NCI-H345 treated with DMSO at 0.1 percent for 48 hours (cell line): ENCODE results near the gene PPCDC.

Experiments used
- DNase-seq: peaks from one replicate; lab custom pipeline; 2025; ENCODE audit not compliant: unreplicated experiment; lab: John Stamatoyannopoulos, UW

Gene PPCDC

GRCh38 chr15:75008629-75009326 is 14.6 kb upstream of the PPCDC start:
- no peak for DNase-seq

- no peak for DNase-seq
These were observed 7.0 kb upstream of the PPCDC start for GRCh38 chr15:75016431-75016830.

GRCh38 chr15:75019916-75020315 is 3.5 kb upstream of the PPCDC start:
- DNase-seq, result no peak

GRCh38 chr15:75021341-75021740 is 2.0 kb upstream of the PPCDC start:
- DNase-seq, result no peak

- DNase-seq, result no peak
These were observed 608 bp upstream of the PPCDC start for GRCh38 chr15:75022783-75023180.

GRCh38 chr15:75023872-75024636 is 664 bp downstream of the PPCDC start:
- peak; percentile 5 for DNase-seq

GRCh38 chr15:75025107-75025506 is 1.7 kb downstream of the PPCDC start:
- DNase-seq, result no peak

GRCh38 chr15:75025548-75026260 is 2.3 kb downstream of the PPCDC start:
- no peak for DNase-seq

- DNase-seq, result no peak
These were observed 4.2 kb downstream of the PPCDC start for GRCh38 chr15:75027551-75027950.

GRCh38 chr15:75028991-75029377 is 5.6 kb downstream of the PPCDC start:
- DNase-seq, result no peak

GRCh38 chr15:75029378-75030022 is 6.1 kb downstream of the PPCDC start:
- peak; percentile 7 for DNase-seq

GRCh38 chr15:75030023-75030413 is 6.6 kb downstream of the PPCDC start:
- DNase-seq, result no peak

- no peak for DNase-seq
These were observed 7.0 kb downstream of the PPCDC start for GRCh38 chr15:75030424-75030823.

- no peak for DNase-seq
These were observed 8.5 kb downstream of the PPCDC start for GRCh38 chr15:75031848-75032247.

GRCh38 chr15:75032395-75032794 is 9.0 kb downstream of the PPCDC start:
- DNase-seq, result no peak

- no peak for DNase-seq
These were observed 10.4 kb downstream of the PPCDC start for GRCh38 chr15:75033809-75034208.

GRCh38 chr15:75034615-75035014 is 11.2 kb downstream of the PPCDC start:
- no peak for DNase-seq

- DNase-seq, result no peak
These were observed 12.8 kb downstream of the PPCDC start for GRCh38 chr15:75036212-75036616.

- DNase-seq, result no peak
These were observed 14.3 kb downstream of the PPCDC start for GRCh38 chr15:75037685-75038084.

GRCh38 chr15:75038231-75038630 is 14.8 kb downstream of the PPCDC start:
- no peak for DNase-seq

GRCh38 chr15:75042730-75043508 is 19.5 kb downstream of the PPCDC start:
- DNase-seq, result no peak
